ENCODE data around the gene MSRB1. TPM values are rescaled to one million over a fixed set of nuclear protein-coding genes. Genes with fewer than 3 reads are reported as not detected.

Gene MSRB1
- total and polyA plus RNA-seq, 2 donors (not counting 1 experiment from before 2014, with no cell fraction given), result 7.1 to 21.4 TPM

DNA sequence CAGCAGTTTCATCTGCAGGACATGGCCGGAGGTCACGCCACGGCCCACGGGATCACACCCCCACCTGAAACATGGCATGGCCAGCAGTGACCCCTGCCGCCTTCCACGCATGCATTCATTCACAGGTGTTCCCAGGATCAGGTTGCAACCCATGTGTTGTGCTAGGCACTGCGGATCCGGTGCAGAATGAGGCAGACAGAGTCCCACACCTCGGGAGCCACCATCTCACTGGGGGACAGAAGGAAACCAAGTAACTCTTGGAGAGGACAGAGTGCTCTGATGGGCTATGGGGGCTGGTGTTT is 4.3 kb upstream of the MSRB1 start:
- Histone ChIP-seq H3K4me3 (replicated peaks in 1 of 4; ENCODE audit: control extremely low read depth in 1 of 4, insufficient read depth in 1 of 4, low read depth in 3 of 4, low read length in 4 of 4) (no peak overlapping the region), H3K27me3 (ENCODE audit: control insufficient read depth, insufficient read depth, low read length) (no peaks in the 10 kb centered on the region), H2AFZ (ENCODE audit: low read length) (no peak overlapping the region), H3K4me2 (ENCODE audit: extremely low read depth, insufficient read depth, low read length) (no peak overlapping the region), H3K27ac (ENCODE audit: insufficient read depth, low read length) (no peak overlapping the region), H3K9me3 (ENCODE audit: control insufficient read depth, insufficient read depth, low read depth, low read length) (no peaks in the 10 kb centered on the region), H3K36me3 (ENCODE audit: control insufficient read depth, insufficient read depth, low read length) (no peaks in the 10 kb centered on the region), H3K9ac (ENCODE audit: insufficient read depth, low read length) (no peak overlapping the region), H3K4me1 (ENCODE audit: control insufficient read depth, extremely low read depth, insufficient read depth, low read length) (peaks cover 2% of the 10 kb centered on the region), H3K79me2 (ENCODE audit: control insufficient read depth, insufficient read depth, low read length) (no peaks in the 10 kb centered on the region), H4K20me1 (ENCODE audit: control insufficient read depth, extremely low read depth, insufficient read depth, low read length) (no peaks in the 10 kb centered on the region)
- TF ChIP-seq, protein P1, sequence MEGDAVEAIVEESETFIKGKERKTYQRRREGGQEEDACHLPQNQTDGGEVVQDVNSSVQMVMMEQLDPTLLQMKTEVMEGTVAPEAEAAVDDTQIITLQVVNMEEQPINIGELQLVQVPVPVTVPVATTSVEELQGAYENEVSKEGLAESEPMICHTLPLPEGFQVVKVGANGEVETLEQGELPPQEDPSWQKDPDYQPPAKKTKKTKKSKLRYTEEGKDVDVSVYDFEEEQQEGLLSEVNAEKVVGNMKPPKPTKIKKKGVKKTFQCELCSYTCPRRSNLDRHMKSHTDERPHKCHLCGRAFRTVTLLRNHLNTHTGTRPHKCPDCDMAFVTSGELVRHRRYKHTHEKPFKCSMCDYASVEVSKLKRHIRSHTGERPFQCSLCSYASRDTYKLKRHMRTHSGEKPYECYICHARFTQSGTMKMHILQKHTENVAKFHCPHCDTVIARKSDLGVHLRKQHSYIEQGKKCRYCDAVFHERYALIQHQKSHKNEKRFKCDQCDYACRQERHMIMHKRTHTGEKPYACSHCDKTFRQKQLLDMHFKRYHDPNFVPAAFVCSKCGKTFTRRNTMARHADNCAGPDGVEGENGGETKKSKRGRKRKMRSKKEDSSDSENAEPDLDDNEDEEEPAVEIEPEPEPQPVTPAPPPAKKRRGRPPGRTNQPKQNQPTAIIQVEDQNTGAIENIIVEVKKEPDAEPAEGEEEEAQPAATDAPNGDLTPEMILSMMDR (conservative IDR thresholded peaks at IDR 0.05 in 1 of 2, IDR thresholded peaks at IDR 0.05 in 1 of 2; ENCODE audit: low read depth in 1 of 2, low read length in 2 of 2), result no peak
- no peak for TF ChIP-seq EZH2 (IDR thresholded peaks at IDR 0.05; ENCODE audit: low read length, missing control alignments)
- DNase-seq (ENCODE audit: low read depth in 2 of 2), result no peak

- Histone ChIP-seq H3K27ac (ENCODE audit: insufficient read depth, low read length) (no peak overlapping the region), H3K9me3 (ENCODE audit: control insufficient read depth, insufficient read depth, low read depth, low read length) (no peaks in the 10 kb centered on the region), H2AFZ (ENCODE audit: low read length) (no peak overlapping the region), H3K4me2 (ENCODE audit: extremely low read depth, insufficient read depth, low read length) (no peak overlapping the region), H3K4me3 (replicated peaks in 1 of 4; ENCODE audit: control extremely low read depth in 1 of 4, insufficient read depth in 1 of 4, low read depth in 3 of 4, low read length in 4 of 4) (no peak overlapping the region), H4K20me1 (ENCODE audit: control insufficient read depth, extremely low read depth, insufficient read depth, low read length) (no peaks in the 10 kb centered on the region), H3K79me2 (ENCODE audit: control insufficient read depth, insufficient read depth, low read length) (no peaks in the 10 kb centered on the region), H3K27me3 (ENCODE audit: control insufficient read depth, insufficient read depth, low read length) (no peaks in the 10 kb centered on the region), H3K36me3 (ENCODE audit: control insufficient read depth, insufficient read depth, low read length) (no peaks in the 10 kb centered on the region), H3K9ac (ENCODE audit: insufficient read depth, low read length) (no peak overlapping the region), H3K4me1 (ENCODE audit: control insufficient read depth, extremely low read depth, insufficient read depth, low read length) (peaks cover 7% of the 10 kb centered on the region)
- no peak for TF ChIP-seq EZH2 (IDR thresholded peaks at IDR 0.05; ENCODE audit: low read length, missing control alignments)
- TF ChIP-seq, protein P1 (conservative IDR thresholded peaks at IDR 0.05 in 1 of 2, IDR thresholded peaks at IDR 0.05 in 1 of 2; ENCODE audit: low read depth in 1 of 2, low read length in 2 of 2), result no peak
- DNase-seq (ENCODE audit: low read depth in 2 of 2), result no peak
These were observed 3.7 kb upstream of the MSRB1 start for GRCh38 chr16:1946495-1947368.

- no peak overlapping the region for H2AFZ ChIP-seq (ENCODE audit: low read length)
- no peak overlapping the region for H3K27ac ChIP-seq (ENCODE audit: insufficient read depth, low read length)
- H4K20me1 ChIP-seq (ENCODE audit: control insufficient read depth, extremely low read depth, insufficient read depth, low read length), result no peaks in the 10 kb centered on the region
- no peaks in the 10 kb centered on the region for H3K79me2 ChIP-seq (ENCODE audit: control insufficient read depth, insufficient read depth, low read length)
- DNase-seq (ENCODE audit: low read depth in 2 of 2), result no peak
- H3K9ac ChIP-seq (ENCODE audit: insufficient read depth, low read length), result no peak overlapping the region
- peaks cover 7% of the 10 kb centered on the region for H3K4me1 ChIP-seq (ENCODE audit: control insufficient read depth, extremely low read depth, insufficient read depth, low read length)
- no peaks in the 10 kb centered on the region for H3K36me3 ChIP-seq (ENCODE audit: control insufficient read depth, insufficient read depth, low read length)
- H3K4me2 ChIP-seq (ENCODE audit: extremely low read depth, insufficient read depth, low read length), result no peak overlapping the region
- no peaks in the 10 kb centered on the region for H3K9me3 ChIP-seq (ENCODE audit: control insufficient read depth, insufficient read depth, low read depth, low read length)
- TF ChIP-seq EZH2 (IDR thresholded peaks at IDR 0.05; ENCODE audit: low read length, missing control alignments), result no peak
- TF ChIP-seq, protein P1 (conservative IDR thresholded peaks at IDR 0.05 in 1 of 2, IDR thresholded peaks at IDR 0.05 in 1 of 2; ENCODE audit: low read depth in 1 of 2, low read length in 2 of 2), result no peak
- H3K4me3 ChIP-seq (replicated peaks in 1 of 4; ENCODE audit: control extremely low read depth in 1 of 4, insufficient read depth in 1 of 4, low read depth in 3 of 4, low read length in 4 of 4), result no peak overlapping the region
- no peaks in the 10 kb centered on the region for H3K27me3 ChIP-seq (ENCODE audit: control insufficient read depth, insufficient read depth, low read length)
These were observed 2.8 kb upstream of the MSRB1 start for GRCh38 chr16:1945559-1946391.
